Measurements from ENCODE around the gene SLC12A3. TPM values are rescaled to one million over a fixed set of nuclear protein-coding genes. Genes with fewer than 3 reads are reported as not detected.
A peak's percentile ranks its signal among the peaks of the same experiment; 100 is the strongest.
"Not testable (repeated sequence)": the region's sequence is repeated elsewhere in the genome, so short reads cannot be mapped to it uniquely, and the experiment has no call there.

Gene SLC12A3
- total RNA-seq, 6 experiments from 2014 or later: not detected

GRCh38 chr16:56865394-56866062 is 521 bp downstream of the SLC12A3 start:
- H3K27ac Mint-ChIP-seq: no peak overlapping the region
- H3K4me3 Mint-ChIP-seq: no peak overlapping the region
- DNase-seq: no peak
- H3K4me1 Mint-ChIP-seq (ENCODE audit: low read depth): peaks cover 13% of the 10 kb centered on the region
- no peaks in the 10 kb centered on the region for H3K9me3 Mint-ChIP-seq
- peaks cover 2% of the 10 kb centered on the region for H3K27me3 Mint-ChIP-seq (ENCODE audit: insufficient read depth)
- TF ChIP-seq, protein P1, sequence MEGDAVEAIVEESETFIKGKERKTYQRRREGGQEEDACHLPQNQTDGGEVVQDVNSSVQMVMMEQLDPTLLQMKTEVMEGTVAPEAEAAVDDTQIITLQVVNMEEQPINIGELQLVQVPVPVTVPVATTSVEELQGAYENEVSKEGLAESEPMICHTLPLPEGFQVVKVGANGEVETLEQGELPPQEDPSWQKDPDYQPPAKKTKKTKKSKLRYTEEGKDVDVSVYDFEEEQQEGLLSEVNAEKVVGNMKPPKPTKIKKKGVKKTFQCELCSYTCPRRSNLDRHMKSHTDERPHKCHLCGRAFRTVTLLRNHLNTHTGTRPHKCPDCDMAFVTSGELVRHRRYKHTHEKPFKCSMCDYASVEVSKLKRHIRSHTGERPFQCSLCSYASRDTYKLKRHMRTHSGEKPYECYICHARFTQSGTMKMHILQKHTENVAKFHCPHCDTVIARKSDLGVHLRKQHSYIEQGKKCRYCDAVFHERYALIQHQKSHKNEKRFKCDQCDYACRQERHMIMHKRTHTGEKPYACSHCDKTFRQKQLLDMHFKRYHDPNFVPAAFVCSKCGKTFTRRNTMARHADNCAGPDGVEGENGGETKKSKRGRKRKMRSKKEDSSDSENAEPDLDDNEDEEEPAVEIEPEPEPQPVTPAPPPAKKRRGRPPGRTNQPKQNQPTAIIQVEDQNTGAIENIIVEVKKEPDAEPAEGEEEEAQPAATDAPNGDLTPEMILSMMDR (IDR thresholded peaks at IDR 0.05): no peak
- H3K36me3 Mint-ChIP-seq (ENCODE audit: low read depth): no peaks in the 10 kb centered on the region

DNA sequence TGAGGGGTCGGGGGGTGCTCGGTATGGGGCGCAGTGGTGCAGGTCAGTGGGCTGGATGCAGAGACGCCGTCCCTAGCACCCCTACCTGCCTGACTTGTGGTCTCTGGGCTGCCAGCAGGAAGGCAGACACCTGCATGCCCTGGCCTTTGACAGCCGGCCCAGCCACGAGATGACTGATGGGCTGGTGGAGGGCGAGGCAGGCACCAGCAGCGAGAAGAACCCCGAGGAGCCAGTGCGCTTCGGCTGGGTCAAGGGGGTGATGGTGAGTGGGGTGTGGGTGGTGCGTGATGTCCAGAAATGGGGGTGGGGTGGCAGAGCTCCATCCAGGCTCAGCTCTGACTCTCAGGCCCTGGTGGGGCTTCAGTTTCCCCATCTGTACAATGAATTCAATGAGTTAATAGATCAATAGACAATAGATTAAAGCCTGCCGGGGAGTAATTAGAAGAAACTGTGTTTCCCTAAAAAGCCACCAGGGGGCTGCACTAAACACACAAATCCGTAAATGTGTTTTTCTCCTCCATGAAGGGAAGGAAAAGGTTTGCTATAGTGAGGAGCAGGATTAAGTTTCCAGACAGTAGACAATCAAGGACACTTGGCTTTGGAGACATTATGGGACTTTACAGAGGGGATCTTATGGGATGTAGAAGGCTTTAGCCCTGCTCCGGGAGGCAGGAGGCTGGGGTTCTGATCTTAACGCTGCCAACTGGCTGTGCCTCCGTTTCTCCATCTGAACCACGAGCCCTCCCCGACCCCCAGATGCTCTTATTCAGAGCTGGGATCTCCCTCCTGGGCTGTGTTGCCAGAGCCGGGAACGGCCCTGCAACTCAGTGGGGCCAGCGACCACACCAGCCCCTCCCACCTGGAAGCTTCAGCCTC is 2.2 kb downstream of the SLC12A3 start:
- H3K9me3 Mint-ChIP-seq: no peaks in the 10 kb centered on the region
- peak; percentile 48 for DNase-seq
- H3K4me3 Mint-ChIP-seq: no peak overlapping the region
- H3K36me3 Mint-ChIP-seq (ENCODE audit: low read depth): no peaks in the 10 kb centered on the region
- no peak overlapping the region for H3K27ac Mint-ChIP-seq
- H3K4me1 Mint-ChIP-seq (ENCODE audit: low read depth): peaks cover 15% of the 10 kb centered on the region
- TF ChIP-seq, protein P1 (IDR thresholded peaks at IDR 0.05): peak; percentile 91
- peaks cover 2% of the 10 kb centered on the region for H3K27me3 Mint-ChIP-seq (ENCODE audit: insufficient read depth)

GRCh38 chr16:56868175-56868574 is 3.2 kb downstream of the SLC12A3 start:
- Mint-ChIP-seq H3K27me3 (ENCODE audit: insufficient read depth) (peaks cover 2% of the 10 kb centered on the region; the same call in 1 of the 2 replicates), H3K27ac (no peak overlapping the region), H3K36me3 (ENCODE audit: low read depth) (no peaks in the 10 kb centered on the region), H3K4me3 (no peak overlapping the region), H3K9me3 (no peaks in the 10 kb centered on the region), H3K4me1 (ENCODE audit: low read depth) (peaks cover 15% of the 10 kb centered on the region)
- TF ChIP-seq, protein P1 (IDR thresholded peaks at IDR 0.05): no peak
- no peak for DNase-seq

DNA sequence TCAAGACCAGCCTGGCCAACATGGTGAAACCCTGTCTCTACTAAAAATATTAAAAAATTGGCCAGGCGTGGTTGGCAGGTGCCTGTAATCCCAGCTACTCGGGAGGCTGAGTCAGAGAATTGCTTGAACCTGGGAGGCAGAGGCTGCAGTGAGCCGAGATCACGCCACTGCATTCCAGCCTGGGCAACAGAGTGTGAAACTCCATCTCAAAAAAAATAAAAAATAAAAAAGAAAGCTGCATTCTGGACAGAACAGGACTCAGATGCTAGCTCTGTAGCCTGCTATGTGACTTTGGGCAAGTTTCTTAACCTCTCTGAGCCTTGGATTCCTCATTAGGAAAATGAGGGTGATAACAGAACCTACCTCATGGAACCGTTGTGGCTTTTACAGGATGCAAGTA is 3.8 kb downstream of the SLC12A3 start:
- peaks cover 15% of the 10 kb centered on the region for H3K4me1 Mint-ChIP-seq (ENCODE audit: low read depth)
- not testable (repeated sequence) for H3K27ac Mint-ChIP-seq, H3K9me3 Mint-ChIP-seq

DNA sequence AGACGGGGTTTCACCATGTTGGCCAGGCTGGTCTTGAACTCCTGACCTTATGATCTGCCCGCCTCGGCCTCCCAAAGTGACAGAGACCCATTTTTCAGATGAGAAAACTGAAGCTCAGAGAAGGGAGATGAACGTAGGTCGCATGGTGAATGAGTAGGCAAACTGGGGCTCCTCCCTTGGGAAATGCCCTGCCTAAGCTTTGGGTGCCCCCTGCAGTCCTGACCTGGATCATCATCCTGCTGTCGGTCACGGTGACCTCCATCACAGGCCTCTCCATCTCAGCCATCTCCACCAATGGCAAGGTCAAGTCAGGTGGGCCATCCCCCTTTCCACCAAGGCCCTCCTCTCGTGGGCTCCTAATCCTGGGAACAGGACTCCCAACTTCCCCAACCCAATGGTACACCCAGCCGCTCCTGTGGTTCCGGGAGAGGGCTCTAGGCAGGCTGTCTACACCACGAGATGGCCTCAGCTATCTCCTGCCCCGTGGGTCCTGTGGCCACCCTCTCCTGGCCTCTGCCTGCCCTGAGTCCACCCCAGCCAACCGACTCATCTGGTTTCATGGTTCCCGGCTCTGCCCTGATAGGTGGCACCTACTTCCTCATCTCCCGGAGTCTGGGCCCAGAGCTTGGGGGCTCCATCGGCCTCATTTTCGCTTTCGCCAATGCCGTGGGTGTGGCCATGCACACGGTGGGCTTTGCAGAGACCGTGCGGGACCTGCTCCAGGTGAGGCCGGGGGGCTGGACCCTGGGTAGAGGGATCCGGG is 4.7 kb downstream of the SLC12A3 start:
- TF ChIP-seq, protein P1 (IDR thresholded peaks at IDR 0.05): peak; percentile 59; the same call in 1 of the 2 replicates
- Mint-ChIP-seq H3K4me3 (no peak overlapping the region), H3K36me3 (ENCODE audit: low read depth) (no peaks in the 10 kb centered on the region), H3K27me3 (ENCODE audit: insufficient read depth) (peaks cover 1% of the 10 kb centered on the region), H3K9me3 (no peaks in the 10 kb centered on the region), H3K4me1 (ENCODE audit: low read depth) (peaks cover 15% of the 10 kb centered on the region), H3K27ac (no peak overlapping the region)
- peak; percentile 17 for DNase-seq

More for the DNA sequence above, 3.8 kb downstream of the SLC12A3 start:
- H3K4me3 Mint-ChIP-seq; H3K36me3 Mint-ChIP-seq (ENCODE audit: low read depth); DNase-seq; H3K27me3 Mint-ChIP-seq (ENCODE audit: insufficient read depth): not testable (repeated sequence)
